Tibial nerve (tissue), 4 donors: Measurements from ENCODE around the gene ULK3. TPM values are rescaled to one million over a fixed set of nuclear protein-coding genes. Genes with fewer than 3 reads are reported as not detected.

Experiments
- DNase-seq, 2 donors: peaks; one replicate each; pipeline ENCODE4 v3.0.0-alpha.2; 2019; ENCODE audit warnings: low spot score in 2 of 2
- H3K27ac ChIP-seq, 4 donors: fragments of 200-600 bp; sonication (generic) in 3 of 4; one replicate each; pipeline ENCODE4 v1.5.1; 2017 to 2019; ENCODE audit warnings: mild to moderate bottlenecking in 1 of 4
- H3K27me3 ChIP-seq, 2 donors: fragments of 200-600 bp; sonication (generic) in 1 of 2; one replicate each; pipeline versions ENCODE4 v1.5.1 to v1.6.0; 2017 to 2019
- H3K36me3 ChIP-seq, 3 donors: fragments of 200-600 bp; sonication (generic); one replicate each; pipeline ENCODE4 v1.5.1; 2018 to 2019
- H3K4me1 ChIP-seq, 4 donors: fragments of 200-600 bp; sonication (generic) in 3 of 4; one replicate each; pipeline ENCODE4 v1.5.1; 2017 to 2019
- H3K4me3 ChIP-seq, 4 donors: fragments of 200-600 bp; sonication (generic) in 3 of 4; one replicate each; pipeline ENCODE4 v1.5.1; 2017 to 2019; ENCODE audit warnings: mild to moderate bottlenecking in 1 of 4, moderate library complexity in 1 of 4
- H3K9me3 ChIP-seq, 4 donors: fragments of 200-600 bp; sonication (generic) in 3 of 4; one replicate each; pipeline ENCODE4 v1.5.1; 2017 to 2019
- CTCF ChIP-seq, 5 experiments: fragments of 200-600 bp in 3 of 5; fragments of 450-650 bp in 2 of 5; sonication (generic) in 3 of 5; IDR thresholded peaks; one replicate each; pipeline ENCODE4 v1.5.1; 2016 to 2019; ENCODE audit warnings: antibody characterized with exemption in 5 of 5, mild to moderate bottlenecking in 3 of 5, moderate library complexity in 2 of 5
- EP300 ChIP-seq, 2 donors: sonication (generic); formaldehyde crosslinking; IDR thresholded peaks; one replicate each; pipeline ENCODE4 v1.6.1; 2017; ENCODE audit warnings: antibody characterized with exemption in 2 of 2, mild to moderate bottlenecking in 1 of 2
- POLR2A ChIP-seq, 2 donors: fragments of 450-650 bp; IDR thresholded peaks; one replicate each; pipeline ENCODE4 v1.6.1; 2017; ENCODE audit warnings: antibody characterized with exemption in 2 of 2, mild to moderate bottlenecking in 2 of 2, moderate library complexity in 2 of 2
- WGBS, 2 donors: methylation state at CpG; one replicate each; pipeline ENCODE4 v1.1.5; 2018; 5-methylcytosine and 5-hydroxymethylcytosine counted together
- total RNA-seq, 4 donors: library from RNA; depleted of rRNA; stranded (reverse); fragments of >200 nt; gene quantifications; one replicate each; pipeline ENCODE4 v1.1.0, GENCODE V29; 2016

The ULK3 gene
- total RNA-seq, 4 donors from 2014 or later: 42.6 to 86.7 (median 48.9) TPM

- H3K27ac ChIP-seq: no peak within 1 kb of the TSS
- WGBS, 2 donors: 76% methylated on average over 12 of the region's 12 CpGs
- H3K27me3 ChIP-seq: peaks cover 0 to 3% of the 10 kb centered on the region in 2 donors
- no peak for TF ChIP-seq POLR2A (IDR thresholded peaks at IDR 0.05)
- no peak for DNase-seq
- H3K4me3 ChIP-seq: no peak within 1 kb of the TSS
- no peaks in the 10 kb centered on the region for H3K36me3 ChIP-seq
- H3K4me1 ChIP-seq: peaks cover 0 to 3% (median 0%) of the 10 kb centered on the region in 4 donors
- no peaks in the 10 kb centered on the region for H3K9me3 ChIP-seq
These were observed 30.4 kb downstream of the ULK3 start, which contains the start of gene LMAN1L for GRCh38 chr15:74812533-74812932. Gene LMAN1L (plus strand): TSS chr15:74812835. CDS start chr15:74812855, 20 bp downstream.

GRCh38 chr15:74809956-74810355 is 33.0 kb downstream of the ULK3 start:
- no peaks in the 10 kb centered on the region for H3K36me3 ChIP-seq
- 77 to 89% methylated on average over 3 of the region's 3 CpGs for WGBS, 2 donors
- no peak for DNase-seq
- H3K4me3 ChIP-seq: no peak overlapping the region
- H3K27me3 ChIP-seq: no peaks in the 10 kb centered on the region
- peaks cover 0 to 10% (median 0%) of the 10 kb centered on the region in 4 donors for H3K4me1 ChIP-seq
- no peak overlapping the region for H3K27ac ChIP-seq
- no peaks in the 10 kb centered on the region for H3K9me3 ChIP-seq
- TF ChIP-seq EP300 (IDR thresholded peaks at IDR 0.05) (no peak), POLR2A (IDR thresholded peaks at IDR 0.05) (no peak), CTCF (IDR thresholded peaks at IDR 0.05) (no peak)

GRCh38 chr15:74809242-74809641 is 33.7 kb downstream of the ULK3 start:
- H3K27me3 ChIP-seq: no peaks in the 10 kb centered on the region
- DNase-seq: no peak
- no peak overlapping the region for H3K27ac ChIP-seq
- TF ChIP-seq CTCF (IDR thresholded peaks at IDR 0.05): no peak
- TF ChIP-seq POLR2A (IDR thresholded peaks at IDR 0.05): no peak
- no peak for TF ChIP-seq EP300 (IDR thresholded peaks at IDR 0.05)
- H3K9me3 ChIP-seq: no peaks in the 10 kb centered on the region
- peaks cover 0 to 6% (median 0%) of the 10 kb centered on the region in 3 donors for H3K36me3 ChIP-seq
- H3K4me3 ChIP-seq: no peak overlapping the region
- WGBS, 2 donors: 73 to 74% methylated on average over 5 of the region's 5 CpGs
- peaks cover 0 to 10% (median 0%) of the 10 kb centered on the region in 4 donors for H3K4me1 ChIP-seq

- H3K36me3 ChIP-seq: peaks cover 0 to 10% (median 0%) of the 10 kb centered on the region in 3 donors
- no peak for DNase-seq
- H3K9me3 ChIP-seq: no peaks in the 10 kb centered on the region
- H3K27ac ChIP-seq: no peak overlapping the region
- peaks cover 0 to 10% (median 0%) of the 10 kb centered on the region in 4 donors for H3K4me1 ChIP-seq
- no peaks in the 10 kb centered on the region for H3K27me3 ChIP-seq
- WGBS, 2 donors: 63% methylated on average over 4 of the region's 4 CpGs
- TF ChIP-seq CTCF (IDR thresholded peaks at IDR 0.05) (no peak), EP300 (IDR thresholded peaks at IDR 0.05) (no peak), POLR2A (IDR thresholded peaks at IDR 0.05) (no peak)
- no peak overlapping the region for H3K4me3 ChIP-seq
These were observed 34.1 kb downstream of the ULK3 start for GRCh38 chr15:74808840-74809229.

GRCh38 chr15:74808078-74808839 is 34.7 kb downstream of the ULK3 start:
- WGBS, 2 donors: 78 to 81% methylated on average over 18 of the region's 18 CpGs
- no peak for DNase-seq
- TF ChIP-seq POLR2A (IDR thresholded peaks at IDR 0.05): no peak
- TF ChIP-seq CTCF (IDR thresholded peaks at IDR 0.05): no peak
- TF ChIP-seq EP300 (IDR thresholded peaks at IDR 0.05): no peak

More at GRCh38 chr15:74808078-74808839, 34.7 kb downstream of the ULK3 start:
- Histone ChIP-seq H3K36me3 (peaks cover 0 to 16% (median under 1%) of the 10 kb centered on the region in 3 donors), H3K4me1 (peaks cover 0 to 10% (median 0%) of the 10 kb centered on the region in 4 donors), H3K4me3 (no peak overlapping the region), H3K27me3 (no peaks in the 10 kb centered on the region), H3K9me3 (no peaks in the 10 kb centered on the region), H3K27ac (no peak overlapping the region)
